Measurements from ENCODE around the gene PCDHA4.
"Not testable (repeated sequence)": the region's sequence is repeated elsewhere in the genome, so short reads cannot be mapped to it uniquely, and the experiment has no call there.

PCDHA4 gene

DNA sequence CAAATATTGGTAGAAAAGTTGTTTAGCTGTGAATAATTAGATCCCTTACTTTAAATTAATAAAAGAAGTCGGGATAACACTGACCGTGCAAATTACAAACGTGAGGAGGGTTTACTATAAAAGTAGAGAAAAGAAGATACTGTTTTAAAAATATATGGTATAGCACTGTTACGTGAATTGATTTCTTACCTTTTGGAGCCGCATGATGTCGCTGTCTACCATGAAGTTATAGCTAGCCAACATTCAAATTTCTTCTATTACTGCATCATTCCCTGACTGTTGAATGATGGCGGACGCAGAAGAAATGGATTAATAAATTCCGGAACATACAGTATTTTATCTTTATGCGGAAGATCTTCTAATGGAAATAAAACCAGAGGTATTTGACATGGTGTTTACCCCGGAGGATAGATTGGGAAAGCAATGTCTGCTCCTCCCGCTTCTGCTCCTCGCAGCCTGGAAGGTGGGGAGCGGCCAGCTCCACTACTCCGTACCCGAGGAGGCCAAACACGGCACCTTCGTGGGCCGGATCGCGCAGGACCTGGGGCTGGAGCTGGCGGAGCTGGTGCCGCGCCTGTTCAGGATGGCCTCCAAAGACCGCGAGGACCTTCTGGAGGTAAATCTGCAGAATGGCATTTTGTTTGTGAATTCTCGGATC lies 21.0 kb downstream of the PCDHA4 start, which contains the start of gene PCDHA6:
Gene PCDHA6, plus strand, starts transcription at position 257 of the 658 bp plus-strand sequence. Its CDS starts 132 bp downstream, at position 389.
- no peak for DNase-seq (ENCODE audit: low read depth)
- TF ChIP-seq, protein P1, sequence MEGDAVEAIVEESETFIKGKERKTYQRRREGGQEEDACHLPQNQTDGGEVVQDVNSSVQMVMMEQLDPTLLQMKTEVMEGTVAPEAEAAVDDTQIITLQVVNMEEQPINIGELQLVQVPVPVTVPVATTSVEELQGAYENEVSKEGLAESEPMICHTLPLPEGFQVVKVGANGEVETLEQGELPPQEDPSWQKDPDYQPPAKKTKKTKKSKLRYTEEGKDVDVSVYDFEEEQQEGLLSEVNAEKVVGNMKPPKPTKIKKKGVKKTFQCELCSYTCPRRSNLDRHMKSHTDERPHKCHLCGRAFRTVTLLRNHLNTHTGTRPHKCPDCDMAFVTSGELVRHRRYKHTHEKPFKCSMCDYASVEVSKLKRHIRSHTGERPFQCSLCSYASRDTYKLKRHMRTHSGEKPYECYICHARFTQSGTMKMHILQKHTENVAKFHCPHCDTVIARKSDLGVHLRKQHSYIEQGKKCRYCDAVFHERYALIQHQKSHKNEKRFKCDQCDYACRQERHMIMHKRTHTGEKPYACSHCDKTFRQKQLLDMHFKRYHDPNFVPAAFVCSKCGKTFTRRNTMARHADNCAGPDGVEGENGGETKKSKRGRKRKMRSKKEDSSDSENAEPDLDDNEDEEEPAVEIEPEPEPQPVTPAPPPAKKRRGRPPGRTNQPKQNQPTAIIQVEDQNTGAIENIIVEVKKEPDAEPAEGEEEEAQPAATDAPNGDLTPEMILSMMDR (IDR thresholded peaks at IDR 0.05; ENCODE audit: insufficient read depth, low read depth, low read length, missing control alignments) = peak; percentile 22
- H3K4me3 ChIP-seq (ENCODE audit: low read length) = no peak within 1 kb of the TSS

- no peak for DNase-seq (ENCODE audit: low read depth)
- no peak overlapping the region for H3K4me3 ChIP-seq (ENCODE audit: low read length)
- TF ChIP-seq, protein P1 (IDR thresholded peaks at IDR 0.05; ENCODE audit: insufficient read depth, low read depth, low read length, missing control alignments) = no peak
Observed at GRCh38 chr5:140828362-140828737, 21.5 kb downstream of the PCDHA4 start.

- not testable (repeated sequence) for H3K4me3 ChIP-seq (ENCODE audit: low read length); DNase-seq (ENCODE audit: low read depth)
Observed at GRCh38 chr5:140829511-140830501, 22.9 kb downstream of the PCDHA4 start.

GRCh38 chr5:140833993-140834392 lies 27.1 kb downstream of the PCDHA4 start, which contains the start of gene PCDHA7:
TSS of gene PCDHA7 (plus strand) at chr5:140834269. CDS start at chr5:140834384, 115 bp downstream.
- no peak within 1 kb of the TSS for H3K4me3 ChIP-seq (ENCODE audit: low read length)
- TF ChIP-seq, protein P1 (IDR thresholded peaks at IDR 0.05; ENCODE audit: insufficient read depth, low read depth, low read length, missing control alignments) = no peak
- peak; percentile 13 for DNase-seq (ENCODE audit: low read depth)

DNA sequence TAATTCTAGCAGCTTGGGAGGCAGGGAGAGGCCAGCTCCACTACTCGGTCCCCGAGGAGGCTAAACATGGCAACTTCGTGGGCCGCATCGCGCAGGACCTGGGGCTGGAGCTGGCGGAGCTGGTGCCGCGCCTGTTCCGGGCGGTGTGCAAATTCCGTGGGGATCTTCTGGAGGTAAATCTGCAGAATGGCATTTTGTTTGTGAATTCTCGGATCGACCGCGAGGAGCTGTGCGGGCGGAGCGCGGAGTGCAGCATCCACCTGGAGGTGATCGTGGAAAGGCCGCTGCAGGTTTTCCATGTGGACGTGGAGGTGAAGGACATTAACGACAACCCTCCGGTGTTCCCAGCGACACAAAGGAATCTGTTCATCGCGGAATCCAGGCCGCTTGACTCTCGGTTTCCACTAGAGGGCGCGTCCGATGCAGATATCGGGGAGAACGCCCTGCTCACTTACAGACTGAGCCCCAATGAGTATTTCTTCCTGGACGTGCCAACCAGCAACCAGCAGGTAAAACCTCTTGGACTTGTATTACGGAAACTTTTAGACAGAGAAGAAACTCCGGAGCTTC lies 27.7 kb downstream of the PCDHA4 start:
- not testable (repeated sequence) for H3K4me3 ChIP-seq (ENCODE audit: low read length); DNase-seq (ENCODE audit: low read depth)

DNA sequence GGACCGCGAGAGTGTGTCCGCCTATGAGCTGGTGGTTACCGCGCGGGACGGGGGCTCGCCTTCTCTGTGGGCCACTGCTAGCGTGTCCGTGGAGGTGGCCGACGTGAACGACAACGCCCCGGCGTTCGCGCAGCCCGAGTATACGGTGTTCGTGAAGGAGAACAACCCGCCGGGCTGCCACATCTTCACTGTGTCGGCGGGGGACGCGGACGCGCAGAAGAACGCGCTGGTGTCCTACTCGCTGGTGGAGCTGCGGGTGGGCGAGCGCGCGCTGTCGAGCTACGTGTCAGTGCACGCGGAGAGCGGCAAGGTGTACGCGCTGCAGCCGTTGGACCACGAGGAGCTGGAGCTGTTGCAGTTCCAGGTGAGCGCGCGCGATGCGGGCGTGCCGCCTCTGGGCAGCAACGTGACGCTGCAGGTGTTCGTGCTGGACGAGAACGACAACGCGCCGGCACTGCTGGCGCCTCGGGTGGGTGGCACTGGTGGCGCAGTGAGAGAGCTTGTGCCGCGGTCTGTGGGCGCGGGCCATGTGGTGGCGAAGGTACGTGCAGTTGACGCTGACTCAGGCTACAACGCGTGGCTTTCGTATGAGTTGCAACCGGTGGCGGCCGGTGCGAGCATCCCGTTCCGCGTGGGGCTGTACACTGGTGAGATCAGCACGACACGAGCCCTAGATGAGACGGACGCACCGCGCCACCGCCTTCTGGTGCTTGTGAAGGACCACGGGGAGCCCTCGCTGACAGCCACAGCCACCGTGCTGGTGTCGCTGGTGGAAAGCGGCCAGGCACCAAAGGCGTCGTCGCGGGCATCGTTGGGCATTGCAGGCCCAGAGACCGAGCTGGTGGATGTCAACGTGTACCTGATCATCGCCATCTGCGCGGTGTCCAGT lies 29.0 kb downstream of the PCDHA4 start:
- DNase-seq (ENCODE audit: low read depth) = no peak
- TF ChIP-seq, protein P1 (IDR thresholded peaks at IDR 0.05; ENCODE audit: insufficient read depth, low read depth, low read length, missing control alignments) = no peak
- no peak overlapping the region for H3K4me3 ChIP-seq (ENCODE audit: low read length)

Data from epithelial cell of esophagus (primary cell).